ENCODE data around the gene RAB20.

RAB20 gene

GRCh38 chr13:110589793-110590390, 28.4 kb upstream of the RAB20 start:
- H4K20me1 ChIP-seq (ENCODE audit: insufficient read depth, low read length): no peaks in the 10 kb centered on the region
- no peak overlapping the region for H3K4me2 ChIP-seq (ENCODE audit: low read length)
- no peaks in the 10 kb centered on the region; the same call in 1 of the 2 replicates for H3K27me3 ChIP-seq (ENCODE audit: insufficient read depth, low read length)
- no peaks in the 10 kb centered on the region for H3K36me3 ChIP-seq (ENCODE audit: insufficient read depth, low read length)
- no peaks in the 10 kb centered on the region for H3K9me3 ChIP-seq (ENCODE audit: low read length)
- no peak overlapping the region for H3K9ac ChIP-seq (ENCODE audit: low read length)
- H3K27ac ChIP-seq (ENCODE audit: low read depth, low read length, poor library complexity, severe bottlenecking): no peak overlapping the region
- no peak overlapping the region for H3K4me3 ChIP-seq (ENCODE audit: low read depth, low read length, poor library complexity, severe bottlenecking)
- TF ChIP-seq EZH2 (IDR thresholded peaks at IDR 0.05; ENCODE audit: borderline replicate concordance, low read length) (no peak), CTCF (IDR thresholded peaks at IDR 0.05; ENCODE audit: low read length) (no peak)
- no peaks in the 10 kb centered on the region for H3K4me1 ChIP-seq (ENCODE audit: insufficient read depth, low read length, severe bottlenecking)
- H3F3A ChIP-seq (ENCODE audit: insufficient read depth, low read length): no peaks in the 10 kb centered on the region
- H3K79me2 ChIP-seq (ENCODE audit: insufficient read depth, low read length): no peaks in the 10 kb centered on the region
- no peaks in the 10 kb centered on the region for H3K9me2 ChIP-seq (ENCODE audit: low read depth, low read length)
- H2AFZ ChIP-seq (ENCODE audit: low read length): no peak overlapping the region

- Histone ChIP-seq H3F3A (ENCODE audit: insufficient read depth, low read length) (no peaks in the 10 kb centered on the region), H3K9me2 (ENCODE audit: low read depth, low read length) (no peaks in the 10 kb centered on the region), H3K9me3 (ENCODE audit: low read length) (no peaks in the 10 kb centered on the region), H3K27me3 (ENCODE audit: insufficient read depth, low read length) (peaks cover 3% of the 10 kb centered on the region; the same call in 1 of the 2 replicates), H3K4me1 (ENCODE audit: insufficient read depth, low read length, severe bottlenecking) (no peaks in the 10 kb centered on the region), H3K4me2 (ENCODE audit: low read length) (no peak overlapping the region), H3K36me3 (ENCODE audit: insufficient read depth, low read length) (no peaks in the 10 kb centered on the region), H3K9ac (ENCODE audit: low read length) (no peak overlapping the region), H3K4me3 (ENCODE audit: low read depth, low read length, poor library complexity, severe bottlenecking) (no peak overlapping the region), H3K27ac (ENCODE audit: low read depth, low read length, poor library complexity, severe bottlenecking) (no peak overlapping the region), H3K79me2 (ENCODE audit: insufficient read depth, low read length) (no peaks in the 10 kb centered on the region), H4K20me1 (ENCODE audit: insufficient read depth, low read length) (no peaks in the 10 kb centered on the region), H2AFZ (ENCODE audit: low read length) (no peak overlapping the region)
- TF ChIP-seq CTCF (IDR thresholded peaks at IDR 0.05; ENCODE audit: low read length): no peak
- no peak for TF ChIP-seq EZH2 (IDR thresholded peaks at IDR 0.05; ENCODE audit: borderline replicate concordance, low read length)
Measured at GRCh38 chr13:110583178-110583865, 21.8 kb upstream of the RAB20 start.

GRCh38 chr13:110582421-110582954, 21.0 kb upstream of the RAB20 start:
- H3F3A ChIP-seq (ENCODE audit: insufficient read depth, low read length): no peaks in the 10 kb centered on the region
- no peaks in the 10 kb centered on the region for H3K4me1 ChIP-seq (ENCODE audit: insufficient read depth, low read length, severe bottlenecking)
- no peak overlapping the region for H3K4me2 ChIP-seq (ENCODE audit: low read length)
- H3K9me3 ChIP-seq (ENCODE audit: low read length): no peaks in the 10 kb centered on the region
- no peak overlapping the region for H3K9ac ChIP-seq (ENCODE audit: low read length)
- H4K20me1 ChIP-seq (ENCODE audit: insufficient read depth, low read length): no peaks in the 10 kb centered on the region
- H3K27ac ChIP-seq (ENCODE audit: low read depth, low read length, poor library complexity, severe bottlenecking): no peak overlapping the region
- no peaks in the 10 kb centered on the region for H3K36me3 ChIP-seq (ENCODE audit: insufficient read depth, low read length)
- peaks cover 3% of the 10 kb centered on the region; the same call in 1 of the 2 replicates for H3K27me3 ChIP-seq (ENCODE audit: insufficient read depth, low read length)
- H2AFZ ChIP-seq (ENCODE audit: low read length): no peak overlapping the region
- no peaks in the 10 kb centered on the region for H3K9me2 ChIP-seq (ENCODE audit: low read depth, low read length)
- no peak for TF ChIP-seq EZH2 (IDR thresholded peaks at IDR 0.05; ENCODE audit: borderline replicate concordance, low read length)
- no peak for TF ChIP-seq CTCF (IDR thresholded peaks at IDR 0.05; ENCODE audit: low read length)
- no peak overlapping the region for H3K4me3 ChIP-seq (ENCODE audit: low read depth, low read length, poor library complexity, severe bottlenecking)
- no peaks in the 10 kb centered on the region for H3K79me2 ChIP-seq (ENCODE audit: insufficient read depth, low read length)
